K562 (cell line): ENCODE results near the gene VWA7. TPM values are rescaled to one million over a fixed set of nuclear protein-coding genes. Genes with fewer than 3 reads are reported as not detected.

Experiments
- ARID1B ChIP-seq: fragments of 450-650 bp; IDR thresholded peaks from 2 replicates; pipeline ENCODE4 v1.6.1; 2016; ENCODE audit warnings: antibody characterized with exemption, mild to moderate bottlenecking, inconsistent platforms
- FOXA1 ChIP-seq: fragments of 450-650 bp; IDR thresholded peaks from 2 replicates; pipeline ENCODE4 v1.6.1; 2016; ENCODE audit warnings: mild to moderate bottlenecking, borderline replicate concordance
- SMAD1 ChIP-seq: fragments of 150-350 bp; IDR thresholded peaks from 2 replicates; pipeline ENCODE4 v1.6.1; 2014; ENCODE audit warnings: low read length, low read depth; ENCODE audit not compliant: partially characterized antibody
- ZBTB40 ChIP-seq, 2 experiments: fragments of 450-650 bp in 1 of 2; sonication (generic) in 1 of 2; formaldehyde crosslinking in 1 of 2; IDR thresholded peaks; 2 replicates each; pipeline versions ENCODE4 v1.7.1 to v1.9.0; 2016 to 2022; ENCODE audit warnings: inconsistent platforms in 1 of 2, mild to moderate bottlenecking in 1 of 2, missing genetic modification reagents in 1 of 2
- polyA plus RNA-seq, 8 experiments: library from polyadenylated mRNA; depleted of rRNA in 4 of 8; stranded (reverse) in 5 of 8; unstranded in 3 of 8; fragments of >200 nt; fragmentation: Nextera tagmentation in 2 of 8; fragmentation: Illumina TruSeq in 1 of 8; extraction: Ambion mirVana in 2 of 8; extraction: Trizol in 1 of 8; gene quantifications; 2 replicates each; pipeline versions ENCODE4 v1.2.1 to v1.2.3, GENCODE V29; 2011 to 2014; ENCODE audit warnings: inconsistent platforms in 1 of 8, missing spikeins in 1 of 8
- total RNA-seq, 7 experiments: library from RNA; depleted of rRNA in 6 of 7; stranded (reverse); fragments of >200 nt in 6 of 7; fragmentation: Illumina TruSeq in 2 of 7; extraction: Trizol in 2 of 7; gene quantifications; 2 replicates each; pipeline versions ENCODE4 v1.2.1 to v1.2.3, GENCODE V29; 2011 to 2021; ENCODE audit warnings: low replicate concordance in 1 of 7

VWA7 gene
- total and polyA plus RNA-seq, 9 of the 15 experiments (the other 6 are each of a cell fraction or from before 2014, with no cell fraction given): 0.18 to 2.9 (median 0.95) TPM

DNA sequence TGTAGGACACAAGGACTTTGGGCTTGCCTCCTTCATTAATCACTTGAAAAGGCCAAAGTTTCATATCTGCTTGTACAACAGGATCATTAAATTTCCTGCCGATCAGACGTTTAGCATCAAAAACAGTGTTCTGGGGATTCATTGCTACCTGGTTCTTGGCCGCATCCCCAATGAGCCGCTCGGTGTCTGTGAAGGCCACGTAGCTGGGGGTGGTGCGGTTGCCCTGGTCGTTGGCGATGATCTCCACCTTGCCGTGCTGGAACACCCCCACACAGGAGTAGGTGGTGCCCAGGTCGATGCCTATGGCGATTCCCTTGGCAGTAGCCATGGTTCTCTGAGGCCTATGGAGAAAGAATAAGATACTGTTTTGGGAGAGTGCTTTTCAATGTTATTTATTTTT lies 34.5 kb upstream of the VWA7 start (continued):
- TF ChIP-seq ZBTB40 (IDR thresholded peaks at IDR 0.05): no peak
- TF ChIP-seq ZBTB40 (CRISPR knock-in tag; IDR thresholded peaks at IDR 0.05): no peak
- TF ChIP-seq SMAD1: no peak
- TF ChIP-seq FOXA1: no peak
- no peak for TF ChIP-seq ARID1B
